NCI-H2196 treated with DMSO at 0.1 percent for 48 hours (cell line): Measurements from ENCODE around the gene FAM83E.
"Not testable (repeated sequence)": the region's sequence is repeated elsewhere in the genome, so short reads cannot be mapped to it uniquely, and the experiment has no call there.

ENCODE experiments used
- DNase-seq: peaks from one replicate; lab custom pipeline; 2025; ENCODE audit not compliant: unreplicated experiment; lab: John Stamatoyannopoulos, UW

The FAM83E gene

GRCh38 chr19:48578891-48579290, 36.0 kb downstream of the FAM83E start:
- DNase-seq, result no peak

GRCh38 chr19:48577908-48578307, 37.0 kb downstream of the FAM83E start:
- DNase-seq, result not testable (repeated sequence)

GRCh38 chr19:48575931-48576622, 38.8 kb downstream of the FAM83E start:
- no peak for DNase-seq

GRCh38 chr19:48573163-48573505, 41.7 kb downstream of the FAM83E start:
- DNase-seq, result no peak

GRCh38 chr19:48571378-48572162, 43.3 kb downstream of the FAM83E start:
- DNase-seq, result peak; percentile 53

- DNase-seq, result peak; percentile 46
Observed at GRCh38 chr19:48569814-48570213, 45.1 kb downstream of the FAM83E start.

GRCh38 chr19:48568345-48568886, 46.5 kb downstream of the FAM83E start:
- DNase-seq, result peak; percentile 80

GRCh38 chr19:48565090-48565489, 49.8 kb downstream of the FAM83E start:
- no peak for DNase-seq
